ENCODE data around the gene EIF6.

DNA sequence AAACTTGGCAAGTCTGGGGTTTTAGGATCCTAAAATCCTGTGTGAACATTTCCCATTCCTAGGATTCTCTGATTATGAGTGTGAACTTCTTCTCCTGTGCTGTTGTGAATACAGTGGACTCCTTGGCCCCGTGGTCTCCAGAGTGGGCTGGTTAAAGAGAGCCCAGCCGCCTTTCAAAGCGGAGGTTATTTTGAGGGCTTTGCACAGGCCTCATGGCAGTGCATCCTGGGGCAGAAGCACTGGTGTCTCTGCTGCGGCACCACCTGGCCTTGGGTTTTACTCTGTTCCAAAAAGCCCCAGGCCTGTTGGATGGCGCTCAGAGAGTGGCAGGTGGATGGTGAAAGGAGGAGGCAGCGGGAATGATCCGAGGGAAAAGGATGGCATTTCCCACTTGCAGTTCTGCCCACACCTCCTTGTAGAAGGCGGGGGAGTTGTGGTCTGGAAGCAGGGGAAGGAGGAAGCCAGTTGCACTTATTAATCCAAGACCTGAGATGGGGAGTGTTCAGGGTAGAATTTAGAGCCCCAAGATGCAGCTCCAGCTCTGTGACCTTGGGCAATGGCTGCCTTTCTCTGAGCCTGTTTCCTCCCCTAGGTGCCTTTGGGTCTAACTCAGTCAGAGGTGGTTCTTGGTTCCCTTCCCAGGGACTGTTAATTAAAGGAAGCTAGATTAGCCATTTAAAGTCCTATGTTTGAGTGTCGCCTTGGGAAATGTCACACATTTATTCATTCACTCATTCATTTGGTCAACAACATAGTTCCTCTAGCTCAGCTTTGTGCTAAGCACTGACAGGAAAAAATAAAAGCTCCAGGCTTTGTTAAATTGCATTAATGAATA is 35.7 kb downstream of the EIF6 start:
- TF ChIP-seq, protein P1, sequence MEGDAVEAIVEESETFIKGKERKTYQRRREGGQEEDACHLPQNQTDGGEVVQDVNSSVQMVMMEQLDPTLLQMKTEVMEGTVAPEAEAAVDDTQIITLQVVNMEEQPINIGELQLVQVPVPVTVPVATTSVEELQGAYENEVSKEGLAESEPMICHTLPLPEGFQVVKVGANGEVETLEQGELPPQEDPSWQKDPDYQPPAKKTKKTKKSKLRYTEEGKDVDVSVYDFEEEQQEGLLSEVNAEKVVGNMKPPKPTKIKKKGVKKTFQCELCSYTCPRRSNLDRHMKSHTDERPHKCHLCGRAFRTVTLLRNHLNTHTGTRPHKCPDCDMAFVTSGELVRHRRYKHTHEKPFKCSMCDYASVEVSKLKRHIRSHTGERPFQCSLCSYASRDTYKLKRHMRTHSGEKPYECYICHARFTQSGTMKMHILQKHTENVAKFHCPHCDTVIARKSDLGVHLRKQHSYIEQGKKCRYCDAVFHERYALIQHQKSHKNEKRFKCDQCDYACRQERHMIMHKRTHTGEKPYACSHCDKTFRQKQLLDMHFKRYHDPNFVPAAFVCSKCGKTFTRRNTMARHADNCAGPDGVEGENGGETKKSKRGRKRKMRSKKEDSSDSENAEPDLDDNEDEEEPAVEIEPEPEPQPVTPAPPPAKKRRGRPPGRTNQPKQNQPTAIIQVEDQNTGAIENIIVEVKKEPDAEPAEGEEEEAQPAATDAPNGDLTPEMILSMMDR (IDR thresholded peaks at IDR 0.05 in 8 of 11, conservative IDR thresholded peaks at IDR 0.05 in 3 of 11): no peak
- TF ChIP-seq POLR2AphosphoS5 (IDR thresholded peaks at IDR 0.05): no peak
- TF ChIP-seq POLR2A (IDR thresholded peaks at IDR 0.05): no peak
